ENCODE data around the gene FBXW8.
A peak's percentile ranks its signal among the peaks of the same experiment; 100 is the strongest.

Gene FBXW8

DNA sequence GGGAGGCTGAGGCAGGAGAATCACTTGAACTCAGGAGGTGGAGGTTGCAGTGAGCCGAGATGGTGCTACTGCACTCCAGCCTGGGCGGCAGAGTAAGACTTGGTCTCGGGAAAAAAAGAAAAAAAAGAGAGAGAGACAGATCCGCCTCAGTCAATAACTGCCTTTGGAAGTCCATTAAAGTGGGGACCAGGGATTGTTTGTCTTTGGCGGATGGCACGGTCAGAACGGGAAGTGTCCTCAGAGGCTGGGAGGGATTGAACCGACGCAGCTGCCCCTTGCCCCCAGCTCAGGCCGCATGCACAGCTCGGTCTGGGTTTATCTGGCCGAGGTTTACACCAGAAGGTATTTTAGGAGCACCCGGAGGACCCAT lies 134.0 kb downstream of the FBXW8 start:
- H3K4me3 ChIP-seq (ENCODE audit: low read length) = no peak overlapping the region
- no peak overlapping the region for H3K9ac ChIP-seq (ENCODE audit: low read depth, low read length)
- H3K9me3 ChIP-seq (ENCODE audit: insufficient read depth, low read depth, low read length) = no peaks in the 10 kb centered on the region
- no peaks in the 10 kb centered on the region for H3K36me3 ChIP-seq (ENCODE audit: insufficient read depth, low read length)
- no peak overlapping the region for H3K27ac ChIP-seq (ENCODE audit: low read depth, low read length)
- H3K4me1 ChIP-seq (ENCODE audit: insufficient read depth, low read length) = peaks cover 11% of the 10 kb centered on the region
- no peaks in the 10 kb centered on the region for H3K27me3 ChIP-seq (ENCODE audit: insufficient read depth, low read length)
- whole genome bisulfite sequencing = 87% methylated on average over 13 of the region's 13 CpGs

DNA sequence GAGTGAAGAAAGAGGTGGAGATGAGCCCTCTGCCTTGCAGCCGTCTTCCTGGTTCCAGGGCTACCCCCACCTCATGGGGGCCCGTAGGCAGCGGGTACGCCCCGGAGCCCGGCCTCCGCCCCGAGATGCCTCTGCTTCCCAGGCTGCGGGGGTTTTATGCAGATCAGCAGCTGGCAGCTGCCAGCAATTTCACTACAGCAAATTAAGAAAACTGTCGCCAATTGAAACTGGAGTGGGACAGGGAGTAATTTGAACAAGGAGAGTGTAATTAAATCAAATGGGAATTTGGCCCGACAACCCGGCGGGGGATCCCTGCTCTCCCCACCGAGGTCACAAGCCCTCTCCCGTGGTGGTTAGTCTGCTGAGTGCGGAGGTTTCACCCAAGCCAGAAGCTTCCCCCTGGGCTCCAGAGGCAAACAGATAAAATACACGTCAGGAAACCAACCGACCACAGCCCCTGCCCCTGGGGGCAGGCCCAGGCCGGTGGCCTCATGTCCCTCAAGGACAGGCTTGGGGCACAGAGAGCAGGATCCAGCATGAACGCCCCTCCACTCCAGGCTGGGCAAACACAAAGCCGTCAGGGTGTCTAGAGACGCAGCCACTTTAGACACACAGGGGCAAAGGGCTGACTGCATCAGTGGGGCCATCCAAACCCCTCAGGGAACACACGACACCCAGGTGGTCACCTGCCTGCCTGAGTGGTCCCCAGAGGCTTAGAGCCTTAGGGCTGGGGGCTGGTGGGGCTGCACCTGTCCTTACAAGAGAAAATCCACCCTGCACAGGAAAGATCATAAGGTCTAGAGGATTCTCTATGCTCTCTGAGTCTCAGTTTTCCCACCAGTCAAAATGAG lies 134.6 kb downstream of the FBXW8 start:
- Histone ChIP-seq H3K4me3 (ENCODE audit: low read length) (no peak overlapping the region), H3K4me1 (ENCODE audit: insufficient read depth, low read length) (peaks cover 11% of the 10 kb centered on the region), H3K36me3 (ENCODE audit: insufficient read depth, low read length) (no peaks in the 10 kb centered on the region), H3K27me3 (ENCODE audit: insufficient read depth, low read length) (no peaks in the 10 kb centered on the region), H3K9ac (ENCODE audit: low read depth, low read length) (no peak overlapping the region), H3K27ac (ENCODE audit: low read depth, low read length) (no peak overlapping the region), H3K9me3 (ENCODE audit: insufficient read depth, low read depth, low read length) (no peaks in the 10 kb centered on the region)
- WGBS = 67% methylated on average over 23 of the region's 23 CpGs

DNA sequence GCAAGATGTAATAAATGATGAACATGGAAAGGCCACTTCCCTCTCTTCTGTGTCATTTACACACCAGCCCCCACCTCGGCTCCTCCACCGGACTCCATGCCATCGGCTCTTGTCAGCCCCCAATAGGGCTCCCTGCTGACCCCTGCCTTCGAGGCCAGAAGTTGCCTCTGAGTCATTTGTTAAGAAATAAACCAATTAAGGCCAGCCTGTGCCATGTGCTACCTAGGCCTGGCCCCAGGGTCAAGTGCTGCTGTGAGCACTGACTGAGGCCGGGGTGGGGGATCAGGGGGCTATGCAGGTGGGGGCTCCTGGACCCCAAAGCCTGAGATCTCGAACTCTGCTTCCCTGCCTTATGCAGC lies 135.2 kb downstream of the FBXW8 start:
- Histone ChIP-seq H3K9me3 (ENCODE audit: insufficient read depth, low read depth, low read length) (no peaks in the 10 kb centered on the region), H3K9ac (ENCODE audit: low read depth, low read length) (no peak overlapping the region), H3K4me3 (ENCODE audit: low read length) (no peak overlapping the region), H3K36me3 (ENCODE audit: insufficient read depth, low read length) (no peaks in the 10 kb centered on the region), H3K4me1 (ENCODE audit: insufficient read depth, low read length) (peaks cover 14% of the 10 kb centered on the region), H3K27ac (ENCODE audit: low read depth, low read length) (no peak overlapping the region), H3K27me3 (ENCODE audit: insufficient read depth, low read length) (no peaks in the 10 kb centered on the region)
- WGBS = 42% methylated on average over 6 of the region's 6 CpGs

DNA sequence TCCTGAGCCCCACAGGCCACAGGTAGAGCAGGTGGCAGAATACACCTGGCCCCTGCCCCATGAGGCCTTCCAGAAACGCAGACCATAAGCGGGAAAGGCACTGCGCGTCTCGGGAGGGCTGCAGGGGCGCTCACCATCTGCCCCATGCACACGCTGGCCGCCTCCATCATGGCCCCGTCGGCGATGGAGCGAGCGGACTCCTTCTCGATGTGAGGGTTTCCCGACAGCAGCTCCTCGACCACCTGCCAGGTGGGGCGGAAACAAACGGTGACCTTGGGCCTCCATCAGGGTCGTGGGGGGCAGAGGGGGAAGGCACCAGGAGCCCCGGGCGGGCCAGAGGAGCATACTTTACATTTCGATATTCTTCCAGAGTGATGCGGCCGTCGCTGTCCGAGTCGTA lies 135.7 kb downstream of the FBXW8 start:
- H3K27ac ChIP-seq (ENCODE audit: low read depth, low read length) = no peak overlapping the region
- no peak overlapping the region for H3K4me3 ChIP-seq (ENCODE audit: low read length)
- H3K9me3 ChIP-seq (ENCODE audit: insufficient read depth, low read depth, low read length) = no peaks in the 10 kb centered on the region
- WGBS = 93% methylated on average over 27 of the region's 27 CpGs
- no peaks in the 10 kb centered on the region for H3K27me3 ChIP-seq (ENCODE audit: insufficient read depth, low read length)
- H3K4me1 ChIP-seq (ENCODE audit: insufficient read depth, low read length) = peaks cover 16% of the 10 kb centered on the region
- no peak overlapping the region for H3K9ac ChIP-seq (ENCODE audit: low read depth, low read length)
- no peaks in the 10 kb centered on the region for H3K36me3 ChIP-seq (ENCODE audit: insufficient read depth, low read length)

DNA sequence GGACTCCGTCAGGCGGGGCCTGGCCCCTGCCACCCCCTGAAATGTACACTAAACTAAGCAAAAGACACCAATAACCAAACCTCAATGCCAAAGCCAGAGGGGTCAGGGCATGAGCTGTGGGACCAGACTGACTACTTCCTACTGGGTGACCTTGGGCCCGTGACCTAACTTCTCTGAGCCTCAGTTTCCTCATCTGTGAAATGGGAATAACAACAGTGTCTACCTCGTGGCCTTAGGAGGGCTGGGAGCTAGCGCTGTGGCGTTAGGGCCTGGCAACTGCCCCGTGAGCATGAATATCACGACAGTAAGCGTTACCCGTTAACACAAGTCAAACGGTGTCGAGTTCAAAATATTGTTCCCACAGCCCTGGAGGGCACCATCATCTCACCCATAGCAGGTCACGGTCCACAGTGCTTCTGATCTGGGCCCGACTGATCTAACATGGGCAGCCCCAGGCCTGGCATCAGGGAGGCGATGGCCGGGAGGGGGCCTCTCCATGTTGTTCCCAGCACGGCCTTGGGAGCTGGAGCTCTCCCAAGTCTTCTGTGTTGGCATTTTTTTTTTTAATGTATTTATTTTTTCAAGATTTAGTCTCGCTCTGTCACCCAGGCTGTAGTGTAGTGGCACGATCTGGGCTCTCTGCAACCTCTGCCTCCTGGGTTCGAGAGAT lies 136.2 kb downstream of the FBXW8 start:
- no peak overlapping the region for H3K27ac ChIP-seq (ENCODE audit: low read depth, low read length)
- no peaks in the 10 kb centered on the region for H3K36me3 ChIP-seq (ENCODE audit: insufficient read depth, low read length)
- H3K4me3 ChIP-seq (ENCODE audit: low read length) = no peak overlapping the region
- 95% methylated on average over 20 of the region's 20 CpGs for WGBS
- peaks cover 17% of the 10 kb centered on the region for H3K4me1 ChIP-seq (ENCODE audit: insufficient read depth, low read length)
- H3K9me3 ChIP-seq (ENCODE audit: insufficient read depth, low read depth, low read length) = no peaks in the 10 kb centered on the region
- no peaks in the 10 kb centered on the region for H3K27me3 ChIP-seq (ENCODE audit: insufficient read depth, low read length)
- H3K9ac ChIP-seq (ENCODE audit: low read depth, low read length) = no peak overlapping the region

DNA sequence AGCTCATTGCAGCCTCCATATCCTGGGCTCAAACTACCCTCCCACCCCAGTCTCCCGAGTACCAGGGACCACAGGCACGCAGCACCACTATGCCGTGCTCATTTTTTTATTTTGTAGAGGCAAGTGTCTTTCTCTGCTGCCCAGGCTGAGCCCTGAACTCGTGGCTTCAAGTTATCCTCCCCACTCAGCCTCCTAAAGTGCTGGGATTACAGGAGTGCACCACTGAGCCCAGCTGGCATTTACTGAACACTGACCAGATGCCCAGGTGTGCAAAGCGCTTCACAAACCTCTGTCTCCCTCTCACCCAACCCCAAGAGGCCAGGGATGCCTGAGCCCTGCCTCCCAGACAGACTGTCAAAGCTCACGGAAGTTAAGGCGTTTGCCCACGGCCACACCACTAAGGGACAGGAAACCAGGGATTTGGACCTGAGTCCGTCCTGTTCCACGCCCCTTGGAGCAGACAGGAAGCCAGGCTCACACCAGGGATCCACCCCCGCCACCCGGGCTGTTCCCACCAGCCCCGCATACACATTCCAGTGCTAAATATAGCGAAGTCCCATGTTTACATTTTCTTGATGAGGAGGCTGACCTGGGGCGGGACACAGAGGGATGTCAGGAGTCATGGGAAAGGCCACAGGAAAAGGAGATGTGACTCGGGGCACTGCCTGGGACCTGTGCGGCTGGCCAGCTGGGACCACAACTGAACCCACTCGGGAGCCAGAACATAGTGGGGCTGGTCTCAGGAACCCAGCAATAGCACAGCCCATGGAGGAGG lies 137.2 kb downstream of the FBXW8 start:
- no peaks in the 10 kb centered on the region for H3K36me3 ChIP-seq (ENCODE audit: insufficient read depth, low read length)
- no peak overlapping the region for H3K4me3 ChIP-seq (ENCODE audit: low read length)
- 77% methylated on average over 18 of the region's 18 CpGs for WGBS
- H3K27me3 ChIP-seq (ENCODE audit: insufficient read depth, low read length) = no peaks in the 10 kb centered on the region
- peaks cover 27% of the 10 kb centered on the region for H3K4me1 ChIP-seq (ENCODE audit: insufficient read depth, low read length)
- no peak overlapping the region for H3K27ac ChIP-seq (ENCODE audit: low read depth, low read length)
- H3K9ac ChIP-seq (ENCODE audit: low read depth, low read length) = no peak overlapping the region
- H3K9me3 ChIP-seq (ENCODE audit: insufficient read depth, low read depth, low read length) = no peaks in the 10 kb centered on the region

DNA sequence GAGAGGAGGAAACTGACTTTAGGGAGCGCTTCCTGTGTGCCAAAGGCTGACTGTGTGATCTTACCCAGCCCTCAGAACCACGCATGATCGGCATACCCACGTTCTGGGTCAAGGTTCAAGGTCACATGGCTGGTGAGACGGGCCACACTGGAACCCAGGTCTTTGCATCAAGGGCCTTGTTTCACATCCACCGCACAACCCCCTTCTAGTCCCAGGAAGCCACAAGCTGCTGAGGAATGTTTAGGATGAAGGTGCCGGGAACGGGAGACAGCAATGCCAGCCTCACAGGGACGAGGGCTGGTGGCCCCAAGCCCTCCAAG lies 137.8 kb downstream of the FBXW8 start:
- Histone ChIP-seq H3K27me3 (ENCODE audit: insufficient read depth, low read length) (no peaks in the 10 kb centered on the region), H3K4me3 (ENCODE audit: low read length) (no peak overlapping the region), H3K9me3 (ENCODE audit: insufficient read depth, low read depth, low read length) (no peaks in the 10 kb centered on the region), H3K4me1 (ENCODE audit: insufficient read depth, low read length) (peaks cover 32% of the 10 kb centered on the region), H3K27ac (ENCODE audit: low read depth, low read length) (no peak overlapping the region), H3K9ac (ENCODE audit: low read depth, low read length) (no peak overlapping the region), H3K36me3 (ENCODE audit: insufficient read depth, low read length) (no peaks in the 10 kb centered on the region)
- 89% methylated on average over 9 of the region's 9 CpGs for WGBS

DNA sequence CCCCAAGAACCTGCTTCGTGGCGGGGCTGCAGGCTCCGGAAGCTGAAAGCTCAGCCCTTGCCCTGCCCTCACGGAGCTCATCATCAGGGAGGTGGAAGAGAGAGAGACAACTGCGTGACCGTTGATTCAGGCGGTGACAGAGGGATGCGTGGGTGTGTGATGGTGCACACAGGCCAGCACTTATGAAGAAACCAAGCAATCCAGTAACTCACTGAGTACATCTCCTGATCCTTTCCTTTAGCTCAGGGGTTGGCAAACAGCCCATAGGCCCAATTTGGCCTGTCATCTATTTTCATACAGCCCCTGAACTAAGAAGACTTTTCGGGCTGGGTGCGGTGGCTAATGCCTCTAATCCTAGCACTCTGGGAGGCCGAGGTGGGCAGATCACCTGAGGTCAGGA lies 138.5 kb downstream of the FBXW8 start:
- Histone ChIP-seq H3K9ac (ENCODE audit: low read depth, low read length) (no peak overlapping the region), H3K27ac (ENCODE audit: low read depth, low read length) (no peak overlapping the region), H3K9me3 (ENCODE audit: insufficient read depth, low read depth, low read length) (no peaks in the 10 kb centered on the region), H3K4me3 (ENCODE audit: low read length) (no peak overlapping the region), H3K36me3 (ENCODE audit: insufficient read depth, low read length) (no peaks in the 10 kb centered on the region), H3K4me1 (ENCODE audit: insufficient read depth, low read length) (peaks cover 33% of the 10 kb centered on the region), H3K27me3 (ENCODE audit: insufficient read depth, low read length) (no peaks in the 10 kb centered on the region)
- 94% methylated on average over 11 of the region's 11 CpGs for WGBS

DNA sequence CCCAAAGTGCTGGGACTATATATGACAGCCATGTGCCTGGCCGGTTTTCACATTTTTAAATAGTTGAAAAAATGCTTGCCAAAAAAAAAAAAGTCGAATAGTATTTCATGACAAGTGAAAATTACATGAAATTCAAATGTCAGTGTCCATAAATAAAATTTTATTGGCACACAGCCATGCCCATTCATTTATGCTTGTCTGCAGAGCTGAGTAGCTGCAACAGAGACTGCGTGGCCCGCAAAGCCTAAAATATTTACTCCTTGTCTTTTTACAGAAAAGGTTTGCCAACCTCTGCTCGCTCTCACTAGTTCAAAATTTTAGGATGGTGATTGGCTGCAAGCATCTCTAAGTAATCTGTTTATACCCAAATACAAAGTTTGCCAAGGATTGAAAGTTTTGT lies 139.3 kb downstream of the FBXW8 start:
- H3K27ac ChIP-seq (ENCODE audit: low read depth, low read length) = no peak overlapping the region
- H3K9me3 ChIP-seq (ENCODE audit: insufficient read depth, low read depth, low read length) = no peaks in the 10 kb centered on the region
- WGBS = 98% methylated on average over 5 of the region's 5 CpGs
- H3K36me3 ChIP-seq (ENCODE audit: insufficient read depth, low read length) = no peaks in the 10 kb centered on the region
- no peaks in the 10 kb centered on the region for H3K27me3 ChIP-seq (ENCODE audit: insufficient read depth, low read length)
- H3K9ac ChIP-seq (ENCODE audit: low read depth, low read length) = no peak overlapping the region
- peaks cover 33% of the 10 kb centered on the region for H3K4me1 ChIP-seq (ENCODE audit: insufficient read depth, low read length)
- H3K4me3 ChIP-seq (ENCODE audit: low read length) = no peak overlapping the region

DNA sequence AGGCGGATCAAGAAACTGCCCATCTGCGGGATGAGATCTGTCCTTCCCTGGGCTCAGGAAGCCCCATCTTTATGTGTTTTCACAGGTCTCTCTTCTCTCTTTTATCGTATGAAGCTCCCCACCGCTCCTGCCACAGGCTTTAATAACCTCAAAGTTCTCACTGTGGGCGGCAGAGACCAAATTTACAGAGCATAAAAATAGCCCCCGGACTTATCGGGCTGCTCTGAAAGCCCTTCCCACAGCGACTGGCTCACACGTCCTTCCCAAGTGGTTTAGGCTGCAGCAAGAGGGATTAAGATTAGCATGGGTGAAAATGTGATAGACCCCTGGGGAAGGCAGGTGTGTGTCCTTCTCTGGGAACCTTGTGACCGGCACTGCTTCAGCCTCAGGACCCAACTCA lies 140.6 kb downstream of the FBXW8 start:
- Histone ChIP-seq H3K27ac (ENCODE audit: low read depth, low read length) (no peak overlapping the region), H3K9me3 (ENCODE audit: insufficient read depth, low read depth, low read length) (no peaks in the 10 kb centered on the region), H3K36me3 (ENCODE audit: insufficient read depth, low read length) (no peaks in the 10 kb centered on the region), H3K4me3 (ENCODE audit: low read length) (no peak overlapping the region), H3K9ac (ENCODE audit: low read depth, low read length) (no peak overlapping the region), H3K4me1 (ENCODE audit: insufficient read depth, low read length) (peaks cover 25% of the 10 kb centered on the region), H3K27me3 (ENCODE audit: insufficient read depth, low read length) (no peaks in the 10 kb centered on the region)
- WGBS = 79% methylated on average over 10 of the region's 10 CpGs

DNA sequence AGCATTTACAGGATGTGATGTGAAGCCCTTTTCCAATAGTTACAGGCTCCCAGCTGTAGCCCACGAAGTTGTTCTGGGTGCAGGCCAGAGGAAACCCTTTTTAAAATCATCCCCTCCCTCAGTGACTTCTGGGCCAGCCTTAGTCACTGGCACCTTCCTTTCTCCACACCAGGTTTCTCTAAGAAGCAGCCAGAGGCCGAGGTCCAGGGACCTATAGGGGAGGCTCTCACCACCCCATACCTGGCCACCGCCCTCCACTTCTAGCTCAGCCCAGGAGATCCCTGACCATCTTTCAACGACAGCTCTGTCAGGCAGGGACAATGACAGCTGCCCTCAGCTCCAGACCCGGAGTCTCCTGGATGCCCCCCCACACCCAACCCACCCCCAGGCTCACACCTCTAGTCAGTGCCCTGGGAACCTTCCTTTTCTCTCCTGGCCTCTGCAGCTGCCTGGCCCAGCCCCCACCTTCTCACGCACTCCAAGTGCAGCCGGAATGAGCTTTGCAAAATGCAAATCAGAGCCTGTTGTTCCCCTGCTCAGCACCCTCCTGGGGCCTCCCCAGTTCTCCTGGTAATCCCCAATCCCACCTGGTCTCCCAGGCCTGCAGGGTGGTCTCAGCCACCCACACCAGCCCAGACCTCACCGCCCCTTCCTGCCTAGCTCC lies 141.8 kb downstream of the FBXW8 start:
- Histone ChIP-seq H3K9ac (ENCODE audit: low read depth, low read length) (peak overlapping the region; percentile 49; the same call in 1 of the 2 replicates), H3K27ac (ENCODE audit: low read depth, low read length) (peak overlapping the region; percentile 75; the same call in 1 of the 2 replicates), H3K9me3 (ENCODE audit: insufficient read depth, low read depth, low read length) (no peaks in the 10 kb centered on the region), H3K36me3 (ENCODE audit: insufficient read depth, low read length) (no peaks in the 10 kb centered on the region), H3K27me3 (ENCODE audit: insufficient read depth, low read length) (no peaks in the 10 kb centered on the region), H3K4me3 (ENCODE audit: low read length) (no peak overlapping the region), H3K4me1 (ENCODE audit: insufficient read depth, low read length) (peaks cover 25% of the 10 kb centered on the region)
- 28% methylated on average over 8 of the region's 8 CpGs for WGBS
